Measurements from ENCODE around the gene POGLUT3. TPM values are rescaled to one million over a fixed set of nuclear protein-coding genes. Genes with fewer than 3 reads are reported as not detected.
A peak's percentile ranks its signal among the peaks of the same experiment; 100 is the strongest.

The POGLUT3 gene
- total and polyA plus RNA-seq, 7 experiments from 2014 or later, result 5.7 to 15.7 (median 9.5) TPM

GRCh38 chr11:108536783-108537182 lies 38.6 kb upstream of the POGLUT3 start:
- H3K4me3 Mint-ChIP-seq, result no peak overlapping the region
- no peak for DNase-seq
- no peak overlapping the region for H3K27ac ChIP-seq (ENCODE audit: low read depth, low read length)
- H3K4me1 ChIP-seq (ENCODE audit: control insufficient read depth in 2 of 2, insufficient read depth in 2 of 2, low read length in 2 of 2), result no peaks in the 10 kb centered on the region
- ATAC-seq, result no peak
- intact Hi-C loops (cut with micrococcal nuclease), result no loop called here
- H3K36me3 Mint-ChIP-seq, result peaks cover 0 to 30% (median 15%) of the 10 kb centered on the region in 5 donors
- H3K27me3 ChIP-seq (ENCODE audit: control insufficient read depth in 2 of 2, insufficient read depth in 2 of 2, low read length in 2 of 2), result no peaks in the 10 kb centered on the region
- no peaks in the 10 kb centered on the region for H3K9me3 Mint-ChIP-seq
- ChIA-PET POLR2A (no interaction called here), CTCF (no interaction called here)
- H3K9me3 ChIP-seq (ENCODE audit: control insufficient read depth in 2 of 3, low read length in 3 of 3), result no peaks in the 10 kb centered on the region
- H3K36me3 ChIP-seq (ENCODE audit: control insufficient read depth in 2 of 3, insufficient read depth in 3 of 3, low read length in 3 of 3), result no peaks in the 10 kb centered on the region
- peak overlapping the region in 1 of 9 donors; percentile 31 for H3K27ac Mint-ChIP-seq
- peaks cover 0 to 11% (median 0%) of the 10 kb centered on the region in 7 donors for H3K4me1 Mint-ChIP-seq
- no peaks in the 10 kb centered on the region for H3K27me3 Mint-ChIP-seq
- no peak overlapping the region for H3K4me3 ChIP-seq (ENCODE audit: low read length)

GRCh38 chr11:108535384-108535955 lies 37.3 kb upstream of the POGLUT3 start:
- H3K27me3 ChIP-seq (ENCODE audit: control insufficient read depth in 2 of 2, insufficient read depth in 2 of 2, low read length in 2 of 2), result no peaks in the 10 kb centered on the region
- no peaks in the 10 kb centered on the region for H3K4me1 ChIP-seq (ENCODE audit: control insufficient read depth in 2 of 2, insufficient read depth in 2 of 2, low read length in 2 of 2)
- no peak overlapping the region for H3K4me3 ChIP-seq (ENCODE audit: low read length)
- H3K27me3 Mint-ChIP-seq, result no peaks in the 10 kb centered on the region
- ChIA-PET POLR2A (interaction anchor here (0.6 kb wide), 1 partner anchor 245 kb away, joined by 3 read pairs; no protein-coding TSS in a partner anchor), CTCF (no interaction called here)
- ATAC-seq (no peak), DNase-seq (no peak)
- H3K9me3 Mint-ChIP-seq, result no peaks in the 10 kb centered on the region
- intact Hi-C loops (cut with micrococcal nuclease), result no loop called here
- no peak overlapping the region for H3K27ac ChIP-seq (ENCODE audit: low read depth, low read length)
- H3K36me3 Mint-ChIP-seq, result peaks cover 0 to 30% (median 15%) of the 10 kb centered on the region in 5 donors
- no peaks in the 10 kb centered on the region for H3K36me3 ChIP-seq (ENCODE audit: control insufficient read depth in 2 of 3, insufficient read depth in 3 of 3, low read length in 3 of 3)
- H3K9me3 ChIP-seq (ENCODE audit: control insufficient read depth in 2 of 3, low read length in 3 of 3), result no peaks in the 10 kb centered on the region
- no peak overlapping the region for H3K4me3 Mint-ChIP-seq
- H3K27ac Mint-ChIP-seq, result peak overlapping the region in 1 of 9 donors; percentile 42
- peaks cover 0 to 11% (median 0%) of the 10 kb centered on the region in 7 donors for H3K4me1 Mint-ChIP-seq

GRCh38 chr11:108534274-108534882 lies 36.2 kb upstream of the POGLUT3 start:
- ATAC-seq, result no peak
- no peak overlapping the region for H3K27ac Mint-ChIP-seq

GRCh38 chr11:108530426-108530825 lies 32.2 kb upstream of the POGLUT3 start:
- CTCF ChIA-PET, result no interaction called here
- Mint-ChIP-seq H3K36me3 (peaks cover 0 to 33% (median 15%) of the 10 kb centered on the region in 5 donors), H3K27me3 (no peaks in the 10 kb centered on the region)

More at GRCh38 chr11:108534274-108534882, 36.2 kb upstream of the POGLUT3 start:
- no peak overlapping the region for H3K4me3 ChIP-seq (ENCODE audit: low read length)
- H3K27ac ChIP-seq (ENCODE audit: low read depth, low read length), result no peak overlapping the region
- H3K4me1 ChIP-seq (ENCODE audit: control insufficient read depth in 2 of 2, insufficient read depth in 2 of 2, low read length in 2 of 2), result no peaks in the 10 kb centered on the region
- Mint-ChIP-seq H3K4me1 (peaks cover 0 to 11% (median 0%) of the 10 kb centered on the region in 7 donors), H3K4me3 (no peak overlapping the region), H3K36me3 (peaks cover 0 to 29% (median 15%) of the 10 kb centered on the region in 5 donors), H3K27me3 (no peaks in the 10 kb centered on the region), H3K9me3 (no peaks in the 10 kb centered on the region)
- no peaks in the 10 kb centered on the region for H3K27me3 ChIP-seq (ENCODE audit: control insufficient read depth in 2 of 2, insufficient read depth in 2 of 2, low read length in 2 of 2)
- POLR2A ChIA-PET, result no interaction called here
- H3K36me3 ChIP-seq (ENCODE audit: control insufficient read depth in 2 of 3, insufficient read depth in 3 of 3, low read length in 3 of 3), result no peaks in the 10 kb centered on the region
- intact Hi-C loops (cut with micrococcal nuclease), result no loop called here
- DNase-seq, result no peak
- H3K9me3 ChIP-seq (ENCODE audit: control insufficient read depth in 2 of 3, low read length in 3 of 3), result no peaks in the 10 kb centered on the region
- CTCF ChIA-PET, result no interaction called here

GRCh38 chr11:108527382-108527781 lies 29.2 kb upstream of the POGLUT3 start:
- no peaks in the 10 kb centered on the region for H3K36me3 ChIP-seq (ENCODE audit: control insufficient read depth in 2 of 3, insufficient read depth in 3 of 3, low read length in 3 of 3)
- H3K27me3 ChIP-seq (ENCODE audit: control insufficient read depth in 2 of 2, insufficient read depth in 2 of 2, low read length in 2 of 2), result no peaks in the 10 kb centered on the region
- ChIA-PET POLR2A (no interaction called here), CTCF (no interaction called here)
- H3K4me1 ChIP-seq (ENCODE audit: control insufficient read depth in 2 of 2, insufficient read depth in 2 of 2, low read length in 2 of 2), result no peaks in the 10 kb centered on the region
- no peaks in the 10 kb centered on the region for H3K4me1 Mint-ChIP-seq
- H3K36me3 Mint-ChIP-seq, result peaks cover 0 to 24% (median 8%) of the 10 kb centered on the region in 5 donors
- H3K27me3 Mint-ChIP-seq, result no peaks in the 10 kb centered on the region
- no peaks in the 10 kb centered on the region for H3K9me3 ChIP-seq (ENCODE audit: control insufficient read depth in 2 of 3, low read length in 3 of 3)
- no peak overlapping the region for H3K27ac Mint-ChIP-seq
- ATAC-seq (no peak), DNase-seq (no peak)
- no peak overlapping the region for H3K27ac ChIP-seq (ENCODE audit: low read depth, low read length)
- no peak overlapping the region for H3K4me3 ChIP-seq (ENCODE audit: low read length)
- H3K9me3 Mint-ChIP-seq, result peaks cover 0 to 4% (median 0%) of the 10 kb centered on the region in 11 donors
- no peak overlapping the region for H3K4me3 Mint-ChIP-seq
- intact Hi-C loops (cut with micrococcal nuclease), result no loop called here

More at GRCh38 chr11:108530426-108530825, 32.2 kb upstream of the POGLUT3 start:
- H3K4me3 Mint-ChIP-seq, result no peak overlapping the region
- ATAC-seq (no peak), DNase-seq (no peak)
- no peaks in the 10 kb centered on the region for H3K4me1 Mint-ChIP-seq
- Histone ChIP-seq H3K36me3 (ENCODE audit: control insufficient read depth in 2 of 3, insufficient read depth in 3 of 3, low read length in 3 of 3) (no peaks in the 10 kb centered on the region), H3K27ac (ENCODE audit: low read depth, low read length) (no peak overlapping the region), H3K9me3 (ENCODE audit: control insufficient read depth in 2 of 3, low read length in 3 of 3) (no peaks in the 10 kb centered on the region), H3K4me3 (ENCODE audit: low read length) (no peak overlapping the region), H3K4me1 (ENCODE audit: control insufficient read depth in 2 of 2, insufficient read depth in 2 of 2, low read length in 2 of 2) (no peaks in the 10 kb centered on the region), H3K27me3 (ENCODE audit: control insufficient read depth in 2 of 2, insufficient read depth in 2 of 2, low read length in 2 of 2) (no peaks in the 10 kb centered on the region)
- H3K27ac Mint-ChIP-seq, result no peak overlapping the region
- intact Hi-C loops (cut with micrococcal nuclease), result no loop called here
- POLR2A ChIA-PET, result no interaction called here
- H3K9me3 Mint-ChIP-seq, result peaks cover 0 to 4% (median 0%) of the 10 kb centered on the region in 11 donors

GRCh38 chr11:108525161-108525560 lies 27.0 kb upstream of the POGLUT3 start:
- intact Hi-C loops (cut with micrococcal nuclease), result no loop called here
- Mint-ChIP-seq H3K4me1 (peaks cover 0 to 5% (median 0%) of the 10 kb centered on the region in 7 donors), H3K27me3 (no peaks in the 10 kb centered on the region), H3K9me3 (peaks cover 0 to 4% (median 0%) of the 10 kb centered on the region in 11 donors), H3K27ac (no peak overlapping the region), H3K36me3 (peaks cover 0 to 30% (median 9%) of the 10 kb centered on the region in 5 donors), H3K4me3 (no peak overlapping the region)
- no peak for DNase-seq
- no peak overlapping the region for H3K4me3 ChIP-seq (ENCODE audit: low read length)
- CTCF ChIA-PET, result no interaction called here
- no peak overlapping the region for H3K27ac ChIP-seq (ENCODE audit: low read depth, low read length)
- H3K27me3 ChIP-seq (ENCODE audit: control insufficient read depth in 2 of 2, insufficient read depth in 2 of 2, low read length in 2 of 2), result no peaks in the 10 kb centered on the region
- H3K4me1 ChIP-seq (ENCODE audit: control insufficient read depth in 2 of 2, insufficient read depth in 2 of 2, low read length in 2 of 2), result no peaks in the 10 kb centered on the region
- ATAC-seq, result no peak
- POLR2A ChIA-PET, result no interaction called here
- no peaks in the 10 kb centered on the region for H3K36me3 ChIP-seq (ENCODE audit: control insufficient read depth in 2 of 3, insufficient read depth in 3 of 3, low read length in 3 of 3)
- H3K9me3 ChIP-seq (ENCODE audit: control insufficient read depth in 2 of 3, low read length in 3 of 3), result no peaks in the 10 kb centered on the region

- H3K27ac Mint-ChIP-seq, result no peak overlapping the region
- no peak for DNase-seq
- ChIA-PET CTCF (no interaction called here), POLR2A (no interaction called here)
- H3K27me3 ChIP-seq (ENCODE audit: control insufficient read depth in 2 of 2, insufficient read depth in 2 of 2, low read length in 2 of 2), result no peaks in the 10 kb centered on the region
- H3K4me1 ChIP-seq (ENCODE audit: control insufficient read depth in 2 of 2, insufficient read depth in 2 of 2, low read length in 2 of 2), result no peaks in the 10 kb centered on the region
- H3K27me3 Mint-ChIP-seq, result no peaks in the 10 kb centered on the region
- peaks cover 0 to 5% (median 0%) of the 10 kb centered on the region in 7 donors for H3K4me1 Mint-ChIP-seq
- ATAC-seq, result no peak
- no peaks in the 10 kb centered on the region for H3K9me3 ChIP-seq (ENCODE audit: control insufficient read depth in 2 of 3, low read length in 3 of 3)
- no peak overlapping the region for H3K4me3 ChIP-seq (ENCODE audit: low read length)
- H3K36me3 Mint-ChIP-seq, result peaks cover 0 to 30% (median 9%) of the 10 kb centered on the region in 5 donors
- intact Hi-C loops (cut with micrococcal nuclease), result no loop called here
- no peak overlapping the region for H3K4me3 Mint-ChIP-seq
- no peaks in the 10 kb centered on the region for H3K36me3 ChIP-seq (ENCODE audit: control insufficient read depth in 2 of 3, insufficient read depth in 3 of 3, low read length in 3 of 3)
- H3K27ac ChIP-seq (ENCODE audit: low read depth, low read length), result no peak overlapping the region
- peaks cover 0 to 4% (median 0%) of the 10 kb centered on the region in 11 donors for H3K9me3 Mint-ChIP-seq
These were observed 26.2 kb upstream of the POGLUT3 start for GRCh38 chr11:108524422-108524821.
